Fibroblast of mammary gland (primary cell): ENCODE data around the gene ETAA1.
A peak's percentile ranks its signal among the peaks of the same experiment; 100 is the strongest.

Experiments
- DNase-seq: peaks from one replicate; pipeline ENCODE4 v3.0.0-alpha.2; 2010; ENCODE audit warnings: low read depth
- H3K4me3 ChIP-seq: 2 replicates; pipeline ENCODE4 v1.5.1; 2011; ENCODE audit warnings: low read depth, mild to moderate bottlenecking, low read length, moderate library complexity; ENCODE audit not compliant: control insufficient read depth
- CTCF ChIP-seq: conservative IDR thresholded peaks from 2 replicates; pipeline ENCODE4 v1.5.1; 2011; ENCODE audit warnings: low read depth, low read length, inconsistent platforms; ENCODE audit not compliant: control insufficient read depth, insufficient read depth

ETAA1 gene

GRCh38 chr2:67397143-67397986 lies at the start of gene ETAA1:
ETAA1 (plus strand) TSS chr2:67397333; CDS start chr2:67397449, 116 bp downstream.
- no peak for TF ChIP-seq CTCF

GRCh38 chr2:67366832-67367412 lies 30.2 kb upstream of the ETAA1 start:
- no peak for TF ChIP-seq CTCF
- no peak overlapping the region for H3K4me3 ChIP-seq
- no peak for DNase-seq

More at GRCh38 chr2:67397143-67397986, at the start of gene ETAA1:
- peak; percentile 85 for DNase-seq
- H3K4me3 ChIP-seq: peak within 1 kb of the TSS; percentile 82

GRCh38 chr2:67374481-67374880 lies 22.7 kb upstream of the ETAA1 start:
- H3K4me3 ChIP-seq: no peak overlapping the region
- TF ChIP-seq CTCF: no peak
- DNase-seq: no peak

GRCh38 chr2:67374949-67375348 lies 22.2 kb upstream of the ETAA1 start:
- no peak for DNase-seq
- TF ChIP-seq CTCF: no peak
- H3K4me3 ChIP-seq: no peak overlapping the region

- no peak for DNase-seq
- H3K4me3 ChIP-seq: no peak overlapping the region
- no peak for TF ChIP-seq CTCF
These were observed 18.6 kb upstream of the ETAA1 start for GRCh38 chr2:67378555-67378954.

GRCh38 chr2:67379048-67379447 lies 18.1 kb upstream of the ETAA1 start:
- DNase-seq: no peak
- TF ChIP-seq CTCF: no peak
- no peak overlapping the region for H3K4me3 ChIP-seq
